ENCODE measurements around the gene CTF1.

CTF1 gene

DNA sequence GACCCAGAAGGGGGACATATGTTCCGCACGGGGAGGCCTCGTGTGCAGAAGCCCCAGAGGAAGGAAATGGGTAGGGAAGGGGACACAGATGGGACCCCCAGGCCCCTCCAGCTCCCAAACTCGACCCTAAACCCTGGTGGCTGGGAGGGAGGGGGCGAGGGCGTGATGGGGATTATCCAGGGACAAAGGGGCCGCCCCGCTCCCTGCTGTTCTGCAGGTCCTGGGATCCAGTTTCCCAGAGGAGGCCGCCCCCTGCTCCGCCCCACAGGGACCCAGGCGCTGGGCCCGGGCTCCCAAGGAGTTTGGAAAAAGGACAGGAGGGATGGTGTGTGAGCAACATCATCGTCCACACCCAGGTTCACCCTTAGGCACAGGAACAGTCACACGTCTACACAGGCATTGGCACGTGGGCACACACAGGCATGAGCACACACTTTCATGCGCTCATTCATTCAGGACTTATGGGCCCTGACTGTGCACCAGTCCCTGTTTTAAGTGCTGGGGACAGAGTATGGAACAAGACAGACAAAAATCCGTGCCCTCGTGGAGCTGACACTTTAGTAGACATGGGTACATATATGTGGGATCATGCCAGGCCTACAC lies 14.1 kb downstream of the CTF1 start:
- DNase-seq, result no peak

DNA sequence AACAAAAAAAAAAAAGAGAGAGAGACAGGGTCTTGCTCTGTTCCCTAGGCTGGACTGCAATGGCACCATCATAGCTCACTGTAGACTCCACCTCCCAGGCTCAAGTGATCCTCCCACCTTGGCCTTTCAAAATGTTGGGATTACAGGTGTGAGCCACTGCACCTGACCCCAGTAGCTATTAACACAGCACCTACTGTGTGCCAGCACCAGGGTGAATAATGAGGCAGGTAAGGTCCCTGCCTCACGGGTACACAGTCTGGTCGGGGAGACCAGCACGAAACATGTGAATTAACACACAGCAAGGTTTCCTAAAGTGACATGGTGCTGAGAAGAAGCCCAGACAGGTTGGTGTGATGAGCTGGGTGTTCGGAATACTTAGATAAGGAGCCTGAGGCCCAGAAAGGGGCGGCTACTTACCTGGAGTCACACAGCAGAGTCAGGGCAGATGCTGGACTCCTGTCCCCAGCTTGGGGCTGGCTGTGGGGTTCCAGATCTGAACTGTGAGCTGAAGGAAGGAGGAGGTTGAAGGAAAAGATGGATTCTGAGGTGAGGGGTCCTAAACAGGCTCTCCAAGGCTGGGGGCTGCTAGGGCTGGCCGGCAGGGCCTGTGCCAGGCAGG lies 16.5 kb downstream of the CTF1 start:
- DNase-seq, result no peak

DNA sequence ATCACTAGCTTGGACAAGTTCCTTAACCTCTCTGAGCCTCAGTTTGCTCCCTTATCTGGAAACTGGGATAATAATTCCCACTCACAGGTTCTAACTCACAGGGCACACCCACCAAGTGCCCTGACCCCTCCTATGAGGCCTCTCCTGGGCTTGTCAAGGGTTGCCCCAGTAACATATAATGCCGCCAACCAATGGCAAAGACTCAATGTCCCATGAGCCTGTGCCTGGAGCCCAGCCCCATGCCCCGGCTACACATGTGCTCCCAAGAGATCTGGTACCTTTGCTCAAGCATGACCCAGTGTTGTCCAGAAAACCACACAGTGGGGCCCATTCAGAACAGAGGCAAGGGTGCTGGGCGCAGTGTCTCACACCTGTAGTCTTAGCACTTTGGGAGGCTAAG lies 18.4 kb downstream of the CTF1 start:
- DNase-seq, result no peak

DNA sequence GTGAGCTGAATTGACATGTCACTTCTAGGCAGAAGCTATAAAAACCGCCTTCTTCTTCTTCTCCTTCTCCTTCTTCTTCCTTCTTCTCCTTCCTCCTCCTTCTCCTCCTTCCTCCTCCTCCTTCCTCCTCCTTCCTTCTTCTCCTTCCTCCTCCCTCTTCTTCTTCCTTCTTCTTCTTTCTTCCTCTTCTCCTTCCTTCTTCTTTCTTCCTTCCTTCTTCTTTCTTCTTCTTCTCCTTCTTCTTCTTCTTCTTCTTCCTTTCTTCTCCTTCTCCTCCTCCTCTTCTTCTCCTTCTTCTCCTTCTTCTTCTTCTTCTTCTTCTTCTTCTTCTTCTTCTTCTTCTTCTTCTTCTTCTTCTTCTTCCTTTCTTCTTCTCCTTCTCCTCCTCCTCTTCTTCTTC lies 22.2 kb downstream of the CTF1 start:
- no peak for DNase-seq

DNA sequence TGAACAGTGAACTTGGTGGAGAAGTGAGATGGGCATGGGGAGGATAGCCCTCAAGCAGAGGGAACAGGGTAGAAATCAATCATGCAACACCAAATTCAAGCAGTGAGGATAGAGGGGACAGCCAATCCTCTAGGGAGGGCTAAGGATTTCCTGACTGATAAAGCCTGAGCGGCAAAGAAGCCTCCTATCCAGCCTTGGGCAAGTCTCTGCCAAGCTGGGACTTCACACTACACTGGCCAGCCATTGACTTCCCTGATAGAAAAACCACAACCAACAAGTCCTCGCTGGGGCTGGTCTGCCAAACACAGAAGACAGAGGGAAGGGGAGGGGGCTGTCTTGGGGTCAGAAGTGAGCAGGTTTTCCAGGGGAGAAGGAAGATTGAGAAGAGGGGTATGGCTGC lies 24.5 kb downstream of the CTF1 start:
- no peak for DNase-seq

DNA sequence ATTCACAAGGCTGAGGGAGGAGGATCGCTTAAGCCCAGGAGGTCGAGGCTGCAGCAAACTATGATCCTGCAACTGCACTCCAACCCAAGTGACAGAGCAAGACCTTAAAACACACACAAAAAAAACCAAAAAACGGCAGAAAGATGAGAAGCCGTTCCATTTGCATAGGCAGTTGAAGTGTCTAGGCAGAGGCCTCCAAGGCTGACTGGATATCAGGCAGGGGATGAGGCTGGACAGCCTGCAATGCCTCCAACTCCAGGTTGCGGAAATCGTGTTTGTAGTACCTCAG lies 25.0 kb downstream of the CTF1 start:
- no peak for DNase-seq

DNA sequence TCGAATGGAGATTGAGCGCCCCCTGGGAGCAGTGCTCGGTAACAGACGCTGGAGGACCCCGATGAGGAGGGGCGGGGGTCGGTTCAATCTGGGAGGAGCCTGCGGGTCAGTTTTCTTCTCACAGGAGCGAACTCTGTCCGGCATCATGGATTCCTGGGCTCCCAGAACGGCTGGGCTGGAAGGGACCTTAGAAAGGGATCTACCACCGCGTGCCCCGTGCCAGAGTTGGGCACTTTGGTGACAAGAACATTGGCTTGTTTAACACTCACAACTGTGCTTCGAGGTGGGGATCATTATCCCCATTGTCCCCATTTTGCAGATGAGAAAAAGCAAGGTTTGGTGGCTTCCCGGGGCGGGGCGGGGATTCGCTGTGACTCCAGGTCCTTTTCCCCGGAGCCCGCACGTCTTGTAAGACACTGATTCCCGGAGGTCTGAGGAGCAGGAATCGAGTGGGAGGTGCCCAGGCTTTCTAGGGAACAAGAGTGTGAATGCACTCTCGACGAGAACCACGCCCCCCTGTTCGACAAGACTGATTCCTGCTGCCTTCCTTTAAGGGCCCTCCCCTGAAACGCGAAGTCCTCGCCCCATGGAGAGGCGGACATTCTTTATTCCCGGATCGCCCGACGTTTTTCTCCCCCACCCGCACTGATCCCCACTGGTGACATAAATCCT lies 25.5 kb downstream of the CTF1 start:
- peak; percentile 88 to 94 for DNase-seq

DNA sequence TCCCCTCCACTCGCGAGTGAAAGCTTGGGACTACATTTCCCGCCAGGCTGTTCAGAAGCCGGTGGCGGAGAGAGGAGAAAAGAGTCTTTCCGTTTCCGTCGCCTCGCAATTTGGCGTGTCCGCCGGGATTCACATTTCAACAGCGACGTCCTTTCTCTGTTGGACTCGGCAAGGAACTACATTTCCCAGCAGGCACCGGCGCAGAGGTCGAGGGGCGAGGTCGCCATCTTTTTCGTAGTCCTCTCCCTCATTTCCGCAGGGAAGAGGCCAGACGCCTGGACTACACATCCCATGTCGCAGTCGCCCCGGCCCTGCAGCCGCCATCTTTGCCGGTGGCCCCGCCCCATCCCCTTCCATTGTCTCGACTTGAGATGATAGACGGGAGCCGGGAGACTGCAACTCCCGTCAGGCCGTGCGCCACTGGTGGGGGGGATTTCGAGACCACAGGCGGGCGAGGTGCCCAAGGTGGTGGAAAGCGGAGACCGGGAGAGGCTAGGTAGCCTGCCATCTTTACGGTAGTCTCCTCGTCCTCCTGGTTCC lies 26.1 kb downstream of the CTF1 start:
- peak; percentile 97 to 99 for DNase-seq

DNA sequence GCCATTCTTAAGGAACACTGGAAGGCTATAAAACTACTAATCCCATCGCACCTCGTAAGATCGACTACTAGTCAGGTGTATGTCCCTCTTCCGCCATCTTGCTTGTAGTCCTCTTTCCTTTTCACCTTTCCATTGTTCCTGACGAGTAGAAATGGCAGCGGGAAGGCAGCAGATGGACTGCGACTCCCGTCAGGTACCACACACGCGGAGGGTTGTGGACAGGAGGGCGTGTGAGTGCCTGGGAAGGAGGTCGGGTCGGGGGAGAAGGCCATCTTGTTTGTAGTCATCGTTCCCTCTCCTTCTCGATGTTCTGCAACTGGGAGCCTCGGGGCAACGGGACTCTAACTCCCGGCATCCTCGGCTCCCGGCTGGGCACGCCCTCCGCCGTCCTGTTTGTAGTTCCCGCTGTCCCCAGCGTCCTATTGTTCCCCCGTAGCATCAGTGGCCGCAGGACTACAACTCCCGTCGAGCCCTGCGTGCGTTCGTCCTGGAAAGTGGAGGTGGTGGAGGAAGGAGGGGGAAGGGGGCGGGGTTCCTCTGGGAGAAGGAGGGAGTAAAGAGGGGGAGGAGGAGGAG lies 26.6 kb downstream of the CTF1 start:
- DNase-seq, result peak; percentile 98 to 99

DNA sequence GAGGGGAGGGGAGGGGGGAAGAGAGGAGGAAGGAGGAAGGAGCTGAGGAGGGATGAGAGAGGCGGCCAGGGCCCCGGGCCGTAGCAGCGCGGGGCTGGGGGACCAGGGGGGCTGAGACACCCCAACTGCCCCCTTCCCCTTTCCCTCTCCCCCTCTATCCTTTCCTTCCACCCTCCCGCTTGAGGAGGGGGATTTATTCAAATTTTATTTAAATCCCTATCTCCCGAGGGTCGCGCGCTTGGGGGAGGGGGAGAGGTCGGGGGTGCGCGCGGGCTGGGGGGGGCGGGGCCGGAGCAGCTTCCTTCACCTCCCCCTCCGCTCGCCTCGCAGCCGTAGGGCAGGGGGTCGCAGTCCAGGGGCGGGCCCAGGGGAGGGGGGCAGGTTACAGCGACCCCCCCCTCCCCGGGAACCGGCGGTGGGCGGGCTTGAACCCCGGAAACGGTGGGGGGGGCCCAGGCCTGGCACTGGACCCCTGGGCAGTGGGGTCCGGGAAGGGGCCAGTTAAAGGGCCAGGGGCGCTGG lies 27.2 kb downstream of the CTF1 start, which contains the start of gene FBXL19:
Gene FBXL19, plus strand, starts transcription at position 19 of the 522 bp plus-strand sequence. CDS start 2,183 bp downstream, outside the sequence.
- peak in 1 of 2 experiments; percentile 67 for DNase-seq

DNA sequence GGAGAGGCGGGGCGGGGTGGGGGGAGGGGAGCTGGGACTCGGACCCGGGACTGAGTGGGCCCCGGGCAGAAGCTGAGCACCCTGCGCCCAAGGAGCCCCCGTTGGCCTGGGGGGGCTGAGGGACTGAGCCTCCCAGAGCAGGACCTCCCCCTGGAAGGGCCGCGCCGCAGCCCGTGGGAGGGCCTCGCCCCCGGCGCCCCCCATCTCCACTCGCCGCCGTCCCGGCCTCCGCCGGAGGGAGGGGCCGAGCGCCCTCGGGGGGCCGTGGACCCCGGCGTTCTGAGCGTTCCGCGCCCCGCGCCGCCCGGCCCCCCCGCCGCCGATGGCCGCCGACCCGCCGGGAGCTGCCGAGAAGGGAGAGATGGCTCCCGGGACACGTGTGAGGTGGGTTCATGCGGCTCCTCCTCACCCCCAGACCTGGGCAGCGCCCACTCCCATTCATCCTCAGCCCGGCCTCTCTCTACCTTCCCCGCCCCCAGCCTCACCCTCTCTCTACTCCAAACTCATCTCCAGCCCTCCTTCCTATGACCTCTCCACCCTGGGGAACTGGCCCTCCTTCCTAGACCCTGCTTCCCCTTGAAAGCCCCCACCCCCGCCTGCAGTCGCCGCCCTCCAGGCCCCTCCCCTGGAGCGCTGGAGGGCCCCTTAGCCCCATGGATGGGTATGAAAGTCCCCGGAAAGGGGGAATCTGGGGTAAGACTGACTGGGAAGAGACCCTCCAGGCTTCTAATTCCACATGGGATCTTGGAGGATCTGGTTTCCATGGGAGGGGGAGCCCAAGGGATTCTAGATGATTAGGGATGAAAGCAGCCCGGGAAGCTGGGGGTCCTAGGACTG lies 27.9 kb downstream of the CTF1 start:
- DNase-seq, result peak in 1 of 2 experiments; percentile 52

DNA sequence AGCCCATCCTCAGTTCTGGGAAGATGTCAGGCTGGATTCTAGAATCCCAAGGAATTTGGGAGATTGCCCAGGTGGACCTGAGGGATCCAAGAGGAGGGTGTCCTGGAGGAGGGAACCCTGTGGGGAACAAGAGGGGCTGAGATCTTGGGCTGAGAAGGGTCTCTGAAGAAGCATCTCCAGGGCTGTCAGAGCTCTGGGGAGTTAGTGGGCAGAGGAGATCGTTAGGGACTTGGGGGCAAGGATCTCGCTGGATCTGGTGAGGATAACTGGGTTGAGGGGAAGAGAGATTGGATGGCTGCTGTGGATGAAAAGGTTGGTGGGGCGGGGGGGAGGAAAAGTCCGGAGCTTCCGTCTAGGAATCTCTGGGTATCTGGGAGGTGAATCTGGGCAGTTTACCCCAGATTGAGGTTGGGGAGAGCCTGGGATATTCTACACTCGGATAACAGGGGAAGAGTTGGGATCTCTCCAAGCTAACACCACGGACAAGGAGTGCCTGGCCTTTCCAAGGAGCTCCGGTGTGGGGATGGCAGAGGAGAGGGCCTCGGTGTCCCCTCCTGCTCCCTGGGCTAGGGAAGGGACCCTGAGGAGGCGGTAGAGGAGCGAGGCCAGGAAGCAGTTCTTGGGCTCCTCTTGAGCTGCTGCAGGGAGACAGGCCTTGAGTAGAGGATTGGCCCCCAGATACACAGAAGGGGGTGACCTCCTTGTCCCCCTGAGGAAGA lies 28.7 kb downstream of the CTF1 start:
- DNase-seq, result no peak

DNA sequence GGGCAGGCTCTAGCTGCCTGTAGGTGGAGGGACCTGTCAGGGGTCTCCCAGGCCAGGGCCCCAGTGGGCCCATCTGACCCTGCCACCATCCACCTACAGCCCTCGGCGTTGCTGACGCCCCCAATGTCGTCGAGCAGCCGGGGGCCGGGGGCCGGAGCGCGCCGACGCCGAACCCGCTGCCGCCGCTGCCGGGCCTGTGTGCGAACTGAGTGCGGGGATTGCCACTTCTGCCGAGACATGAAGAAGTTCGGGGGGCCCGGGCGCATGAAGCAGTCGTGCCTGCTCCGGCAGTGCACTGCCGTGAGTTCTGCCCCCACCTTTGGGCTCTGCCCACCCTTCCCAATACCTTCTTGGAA lies 29.2 kb downstream of the CTF1 start:
- DNase-seq, result no peak

DNA sequence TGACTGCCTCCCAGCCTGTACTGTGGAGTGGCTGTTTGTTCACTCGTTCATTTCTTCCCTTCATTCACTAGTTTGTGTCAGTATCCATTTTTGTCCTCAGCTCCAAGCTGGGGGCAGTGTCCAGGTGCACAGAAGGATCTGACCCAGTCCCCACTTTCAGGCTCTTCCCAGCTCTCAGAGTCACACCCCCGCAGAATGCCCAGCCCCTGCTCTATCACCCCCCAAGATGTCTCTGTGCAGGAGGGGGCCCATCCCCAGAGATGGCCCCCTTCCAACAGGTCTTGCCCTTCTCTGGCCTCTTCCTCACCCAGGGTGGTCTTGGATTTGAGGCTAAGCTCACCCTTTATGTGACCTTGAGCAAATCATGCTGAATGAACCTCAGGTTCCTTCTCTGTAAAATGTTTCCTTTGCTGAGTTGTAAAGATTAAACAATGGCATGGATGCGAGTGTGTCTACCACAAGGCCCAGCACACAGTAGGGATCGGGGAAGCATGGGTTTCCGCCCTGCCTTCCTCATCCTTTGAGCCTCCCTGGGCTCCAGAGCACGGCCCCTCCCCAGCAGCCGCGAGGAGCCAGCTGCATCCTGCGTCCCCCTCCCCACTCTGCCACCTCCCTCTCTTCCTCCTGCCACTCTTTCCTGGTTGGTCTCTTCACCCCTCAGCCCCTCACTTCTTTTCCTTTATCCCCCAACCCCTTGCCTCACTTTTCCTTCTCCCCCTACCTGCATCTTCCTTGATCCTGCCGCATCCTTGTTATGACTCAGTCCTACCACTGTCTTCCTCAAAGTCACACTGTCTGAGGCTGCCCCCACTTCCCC lies 29.8 kb downstream of the CTF1 start:
- no peak for DNase-seq

DNA sequence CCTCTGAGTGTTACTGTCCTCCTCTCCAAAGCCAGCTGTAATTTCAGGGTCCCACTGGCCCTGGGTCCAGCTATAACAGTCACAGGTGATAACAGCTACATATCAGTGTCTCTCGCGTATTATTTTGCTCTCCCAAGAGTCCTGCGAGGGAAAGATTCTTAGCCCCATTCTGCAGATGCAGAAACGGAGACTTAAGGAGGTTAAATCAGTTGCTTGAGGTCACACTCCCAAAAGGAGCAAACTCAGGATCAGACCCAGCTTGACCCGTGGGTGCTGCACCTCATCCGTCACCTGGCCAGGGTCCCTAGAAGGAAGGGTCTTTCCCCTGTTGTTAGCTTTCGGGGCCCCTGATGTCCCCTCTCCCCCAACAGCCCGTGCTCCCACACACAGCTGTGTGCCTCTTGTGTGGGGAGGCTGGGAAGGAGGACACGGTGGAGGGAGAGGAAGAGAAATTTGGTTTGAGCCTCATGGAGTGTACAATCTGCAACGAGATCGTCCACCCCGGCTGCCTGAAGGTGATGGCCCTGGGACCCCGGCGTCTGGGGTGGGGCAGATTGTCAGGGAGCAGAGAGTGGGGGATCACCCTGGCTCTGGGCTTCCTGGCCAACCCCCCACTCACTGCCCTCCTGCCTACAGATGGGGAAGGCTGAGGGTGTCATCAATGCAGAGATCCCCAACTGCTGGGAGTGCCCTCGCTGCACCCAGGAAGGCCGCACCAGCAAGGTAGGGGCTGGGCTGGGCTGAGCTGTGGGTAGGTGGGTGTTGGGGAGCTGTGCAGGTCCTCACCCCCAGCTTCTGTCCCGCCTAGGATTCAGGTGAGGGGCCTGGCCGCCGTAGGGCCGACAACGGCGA lies 30.7 kb downstream of the CTF1 start:
- no peak for DNase-seq

DNA sequence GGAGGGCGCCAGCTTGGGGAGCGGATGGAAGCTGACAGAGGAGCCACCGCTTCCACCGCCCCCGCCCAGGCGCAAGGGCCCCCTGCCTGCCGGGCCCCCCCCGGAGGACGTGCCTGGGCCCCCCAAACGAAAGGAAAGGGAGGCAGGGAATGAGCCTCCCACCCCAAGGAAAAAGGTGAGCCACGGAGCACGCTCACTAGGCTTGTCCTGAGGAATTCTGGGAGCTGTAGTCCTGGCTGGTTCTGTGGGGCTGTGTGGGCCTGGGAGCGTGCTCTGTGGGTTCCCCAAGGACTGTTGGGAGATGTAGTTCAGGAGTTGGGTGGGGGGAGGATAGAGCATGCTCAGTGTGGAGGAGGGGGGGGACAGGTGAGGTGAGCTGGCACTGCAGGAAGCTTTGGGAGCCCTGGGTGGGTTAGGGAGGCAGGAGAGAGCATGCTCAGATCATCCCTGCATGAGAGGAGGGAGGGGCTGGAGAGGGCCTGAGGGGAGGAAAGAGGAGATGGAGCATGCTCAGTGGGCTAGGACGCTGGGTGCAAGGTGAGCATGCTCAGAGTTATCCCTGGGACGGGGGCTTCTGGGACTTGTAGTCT lies 31.5 kb downstream of the CTF1 start:
- DNase-seq, result peak in 1 of 2 experiments; percentile 63

DNA sequence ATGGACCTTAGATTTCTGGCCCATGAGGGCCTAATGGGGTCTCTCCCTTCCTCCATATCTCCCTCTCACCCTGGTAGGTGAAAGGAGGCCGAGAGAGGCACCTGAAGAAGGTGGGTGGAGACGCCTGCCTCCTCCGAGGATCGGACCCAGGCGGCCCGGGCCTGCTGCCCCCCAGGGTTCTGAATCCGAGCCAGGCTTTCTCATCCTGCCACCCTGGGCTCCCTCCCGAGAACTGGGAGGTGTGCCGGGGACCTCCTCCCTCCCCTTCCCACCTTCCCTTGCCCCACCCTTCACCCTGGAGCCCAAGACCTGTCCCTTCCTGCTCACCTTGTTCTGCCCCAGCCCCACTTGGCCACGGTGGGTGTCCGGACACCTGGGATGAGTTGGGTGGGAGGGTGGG lies 32.0 kb downstream of the CTF1 start:
- DNase-seq, result no peak

DNA sequence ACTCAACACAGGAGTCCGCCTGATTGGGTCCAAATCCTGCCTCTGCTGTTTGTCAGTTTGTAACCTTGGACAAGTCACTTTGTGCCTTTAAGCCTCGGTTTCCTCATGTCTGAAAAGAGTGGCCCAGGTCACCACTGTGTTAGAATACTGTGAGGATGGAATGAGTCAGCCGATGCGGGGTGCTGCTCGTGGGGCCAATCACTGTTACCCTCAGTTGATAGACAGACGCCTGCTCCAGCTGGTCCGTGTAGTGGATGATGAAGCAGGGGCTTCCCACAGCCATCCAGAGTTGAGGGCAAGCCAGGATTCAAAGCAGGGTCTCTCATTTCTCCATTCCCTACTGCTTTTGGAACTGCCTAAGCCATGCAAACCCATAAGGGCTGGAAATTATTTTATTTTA lies 32.8 kb downstream of the CTF1 start:
- DNase-seq, result no peak

DNA sequence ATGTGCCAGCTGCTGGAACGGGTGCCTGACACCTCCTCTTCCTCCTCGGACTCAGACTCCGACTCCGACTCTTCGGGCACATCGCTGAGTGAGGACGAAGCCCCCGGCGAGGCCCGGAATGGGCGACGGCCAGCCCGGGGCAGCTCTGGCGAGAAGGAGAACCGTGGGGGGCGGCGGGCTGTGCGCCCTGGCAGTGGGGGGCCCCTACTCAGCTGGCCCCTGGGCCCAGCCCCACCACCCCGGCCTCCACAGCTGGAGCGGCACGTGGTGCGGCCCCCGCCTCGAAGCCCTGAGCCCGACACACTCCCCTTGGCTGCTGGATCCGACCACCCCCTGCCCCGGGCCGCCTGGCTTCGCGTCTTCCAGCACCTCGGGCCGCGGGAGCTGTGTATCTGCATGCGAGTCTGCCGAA lies 33.8 kb downstream of the CTF1 start:
- DNase-seq, result no peak
